Activated naive CD8-positive, alpha-beta T cell treated with anti-CD3 and anti-CD28 coated beads, Interleukin-2, amount 50 U/mL, for 16 hours (primary cell): ENCODE results near the gene ACAA2.

Source experiments
- DNase-seq: peaks from one replicate; pipeline ENCODE4 v3.0.0-alpha.2; 2020; ENCODE audit warnings: low read depth, low spot score

Gene ACAA2

GRCh38 chr18:49742316-49743116 lies 70.8 kb downstream of the ACAA2 start:
- no peak for DNase-seq

GRCh38 chr18:49739275-49739674 lies 74.1 kb downstream of the ACAA2 start:
- no peak for DNase-seq

- no peak for DNase-seq
Observed at GRCh38 chr18:49738721-49739120, 74.6 kb downstream of the ACAA2 start.

GRCh38 chr18:49734836-49735235 lies 78.5 kb downstream of the ACAA2 start:
- no peak for DNase-seq

GRCh38 chr18:49733896-49734585 lies 79.3 kb downstream of the ACAA2 start:
- no peak for DNase-seq

- no peak for DNase-seq
Observed at GRCh38 chr18:49733321-49733720, 80.0 kb downstream of the ACAA2 start.
